Measurements from ENCODE around the gene SND1. TPM values are rescaled to one million over a fixed set of nuclear protein-coding genes. Genes with fewer than 3 reads are reported as not detected.

SND1 gene
- total RNA-seq, 4 donors from 2014 or later: 55.5 to 305 (median 80.1) TPM

GRCh38 chr7:127770885-127771284 lies 118.9 kb downstream of the SND1 start:
- Histone ChIP-seq H3K27ac (no peak overlapping the region), H3K36me3 (no peaks in the 10 kb centered on the region), H3K9me3 (no peaks in the 10 kb centered on the region), H3K27me3 (no peaks in the 10 kb centered on the region), H3K4me3 (no peak overlapping the region), H3K4me1 (no peaks in the 10 kb centered on the region)
- no peak for DNase-seq
- TF ChIP-seq POLR2A (IDR thresholded peaks at IDR 0.05) (no peak), CTCF (IDR thresholded peaks at IDR 0.05) (no peak)

- no peak for TF ChIP-seq POLR2A (IDR thresholded peaks at IDR 0.05)
- no peak for TF ChIP-seq CTCF (IDR thresholded peaks at IDR 0.05)
Measured at GRCh38 chr7:127771707-127772106, 119.7 kb downstream of the SND1 start.

DNA sequence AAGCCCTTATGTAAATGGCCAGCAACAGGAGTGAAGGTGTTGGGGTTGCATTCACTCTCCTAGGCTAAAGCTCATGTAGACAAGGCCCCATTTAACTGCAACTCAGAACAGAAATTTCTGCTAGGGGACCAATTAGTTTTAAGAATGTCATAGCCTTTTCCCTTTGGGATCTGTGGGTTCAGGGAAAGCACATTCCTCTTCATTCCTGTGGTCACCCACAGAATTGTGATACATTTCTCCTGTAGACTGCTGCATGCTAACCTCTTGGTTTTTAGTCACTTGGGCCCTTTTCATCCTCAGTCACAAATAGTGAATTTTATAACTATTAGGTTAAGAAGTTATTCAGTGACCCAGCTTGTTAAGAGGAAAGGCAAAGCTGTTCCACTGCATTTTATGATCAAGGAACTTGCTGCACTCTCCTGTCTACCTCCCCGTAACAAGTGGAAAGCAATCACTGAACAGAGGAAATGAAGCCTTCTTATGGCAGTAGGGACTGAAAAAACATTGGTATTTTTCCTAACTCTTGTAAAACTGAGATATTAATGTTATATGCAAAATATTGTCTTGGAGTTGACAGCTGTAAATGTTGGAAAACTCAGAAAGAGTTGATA lies 124.9 kb downstream of the SND1 start:
- no peak overlapping the region for H3K4me3 ChIP-seq
- H3K36me3 ChIP-seq: no peaks in the 10 kb centered on the region
- TF ChIP-seq POLR2A (IDR thresholded peaks at IDR 0.05) (no peak), CTCF (IDR thresholded peaks at IDR 0.05) (no peak)
- H3K27ac ChIP-seq: no peak overlapping the region
- no peak for DNase-seq
- no peaks in the 10 kb centered on the region for H3K4me1 ChIP-seq
- H3K9me3 ChIP-seq: no peaks in the 10 kb centered on the region
- no peaks in the 10 kb centered on the region for H3K27me3 ChIP-seq

More at GRCh38 chr7:127771707-127772106, 119.7 kb downstream of the SND1 start:
- DNase-seq: no peak
- no peak overlapping the region for H3K27ac ChIP-seq
- no peaks in the 10 kb centered on the region for H3K4me1 ChIP-seq
- H3K36me3 ChIP-seq: no peaks in the 10 kb centered on the region
- no peak overlapping the region for H3K4me3 ChIP-seq
- no peaks in the 10 kb centered on the region for H3K9me3 ChIP-seq
- H3K27me3 ChIP-seq: no peaks in the 10 kb centered on the region

GRCh38 chr7:127780489-127780888 lies 128.5 kb downstream of the SND1 start:
- no peak for TF ChIP-seq POLR2A (IDR thresholded peaks at IDR 0.05)
- TF ChIP-seq CTCF (IDR thresholded peaks at IDR 0.05): no peak
- H3K4me1 ChIP-seq: no peaks in the 10 kb centered on the region
- no peak overlapping the region for H3K27ac ChIP-seq
- H3K9me3 ChIP-seq: no peaks in the 10 kb centered on the region
- no peak for DNase-seq
- no peak overlapping the region for H3K4me3 ChIP-seq
- H3K27me3 ChIP-seq: no peaks in the 10 kb centered on the region
- H3K36me3 ChIP-seq: no peaks in the 10 kb centered on the region

DNA sequence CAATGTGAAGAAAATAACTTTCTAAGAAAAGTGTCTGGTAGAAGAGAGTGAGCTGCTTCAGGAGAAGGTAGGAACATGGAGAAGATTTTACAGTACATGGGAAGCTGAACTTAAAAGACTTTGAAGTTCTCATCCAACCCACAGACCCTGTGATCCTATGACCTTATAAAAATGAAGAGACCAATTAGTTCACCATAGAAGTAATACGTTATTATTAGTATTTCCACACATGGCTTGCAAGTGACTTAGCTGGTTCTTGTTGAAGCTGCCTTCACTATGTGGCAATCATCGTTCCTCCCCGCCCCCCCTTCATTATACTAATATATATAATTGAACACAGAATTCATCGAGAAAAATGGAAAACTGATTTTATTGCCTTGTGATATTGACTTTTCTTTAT lies 129.1 kb downstream of the SND1 start:
- Histone ChIP-seq H3K27ac (no peak overlapping the region), H3K4me1 (no peaks in the 10 kb centered on the region), H3K4me3 (no peak overlapping the region), H3K36me3 (no peaks in the 10 kb centered on the region), H3K9me3 (no peaks in the 10 kb centered on the region), H3K27me3 (no peaks in the 10 kb centered on the region)
- TF ChIP-seq CTCF (IDR thresholded peaks at IDR 0.05): no peak
- TF ChIP-seq POLR2A (IDR thresholded peaks at IDR 0.05): no peak
- DNase-seq: no peak

GRCh38 chr7:127782075-127782474 lies 130.1 kb downstream of the SND1 start:
- Histone ChIP-seq H3K27ac (no peak overlapping the region), H3K9me3 (no peaks in the 10 kb centered on the region), H3K4me3 (no peak overlapping the region), H3K36me3 (no peaks in the 10 kb centered on the region), H3K27me3 (no peaks in the 10 kb centered on the region), H3K4me1 (no peaks in the 10 kb centered on the region)
- TF ChIP-seq CTCF (IDR thresholded peaks at IDR 0.05) (no peak), POLR2A (IDR thresholded peaks at IDR 0.05) (no peak)
- no peak for DNase-seq
